ENCODE results near the gene TMEM203.

- TF ChIP-seq RAD21 (IDR thresholded peaks at IDR 0.05; ENCODE audit: low read depth) (peak; percentile 41; the same call in 1 of the 2 replicates), EP300 (IDR thresholded peaks at IDR 0.05; ENCODE audit: borderline replicate concordance) (no peak), USF1 (IDR thresholded peaks at IDR 0.05) (no peak), TEAD4 (IDR thresholded peaks at IDR 0.05) (no peak), EGR1 (IDR thresholded peaks at IDR 0.05) (no peak), TAF1 (IDR thresholded peaks at IDR 0.05; ENCODE audit: low read depth) (no peak)
Observed at GRCh38 chr9:137176302-137177182, 28.9 kb downstream of the TMEM203 start.

Data from Ishikawa (cell line).